Measurements from ENCODE around the gene NTMT2. TPM values are rescaled to one million over a fixed set of nuclear protein-coding genes. Genes with fewer than 3 reads are reported as not detected.

Gene NTMT2
- total RNA-seq, 1 donor from 2014 or later: not detected

- no peak for DNase-seq (ENCODE audit: low spot score)
- H2AFZ ChIP-seq (replicated peaks): no peak overlapping the region
- no peak for TF ChIP-seq CTCF (IDR thresholded peaks at IDR 0.05)
- no peaks in the 10 kb centered on the region for H3F3A ChIP-seq (ENCODE audit: low read depth)
- H3K4me1 ChIP-seq: no peaks in the 10 kb centered on the region
- H3K4me3 ChIP-seq: no peak overlapping the region
- no peak overlapping the region for H3K27ac Mint-ChIP-seq
- no peak overlapping the region for H3K9ac ChIP-seq
- no peaks in the 10 kb centered on the region for H3K9me3 Mint-ChIP-seq
- H3K79me2 ChIP-seq (ENCODE audit: low read depth): no peaks in the 10 kb centered on the region
- no peak overlapping the region for H3K4me2 ChIP-seq
- no peaks in the 10 kb centered on the region for H3K9me3 ChIP-seq (ENCODE audit: low read depth)
- no peaks in the 10 kb centered on the region for H3K4me1 Mint-ChIP-seq
- H3K27ac ChIP-seq: no peak overlapping the region
- peaks cover 3% of the 10 kb centered on the region for H3K27me3 Mint-ChIP-seq (ENCODE audit: insufficient read depth, low read depth)
- no peak overlapping the region for H3K4me3 Mint-ChIP-seq
- H3K36me3 ChIP-seq: no peaks in the 10 kb centered on the region
- H3K36me3 Mint-ChIP-seq: no peaks in the 10 kb centered on the region
- H4K20me1 ChIP-seq (ENCODE audit: low read depth): no peaks in the 10 kb centered on the region
- no peaks in the 10 kb centered on the region for H3K27me3 ChIP-seq
Measured at GRCh38 chr1:170217517-170218256, 71.9 kb downstream of the NTMT2 start.

DNA sequence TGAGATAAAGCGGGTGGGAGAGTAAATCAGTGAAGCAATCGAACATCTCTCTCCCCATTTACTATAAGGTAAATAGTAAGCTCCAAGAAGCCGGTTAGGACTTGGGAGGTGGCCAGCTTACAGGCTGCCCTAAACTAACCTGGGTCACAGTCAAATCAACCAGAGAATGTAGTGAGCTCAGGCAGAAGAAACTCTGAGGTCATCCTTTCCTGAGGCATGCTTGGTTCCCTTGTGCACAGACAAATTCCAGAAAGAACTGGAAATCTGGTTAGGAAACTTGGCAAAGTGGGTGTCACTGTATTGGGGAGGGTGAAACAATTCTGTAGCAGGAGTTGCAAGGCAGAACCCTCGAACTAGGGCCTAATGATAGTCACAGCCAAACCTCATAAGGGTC, 72.5 kb downstream of the NTMT2 start:
- Mint-ChIP-seq H3K4me1 (no peaks in the 10 kb centered on the region), H3K4me3 (no peak overlapping the region), H3K36me3 (no peaks in the 10 kb centered on the region), H3K9me3 (no peaks in the 10 kb centered on the region), H3K27ac (no peak overlapping the region), H3K27me3 (ENCODE audit: insufficient read depth, low read depth) (peaks cover 3% of the 10 kb centered on the region)
- no peaks in the 10 kb centered on the region for H3F3A ChIP-seq (ENCODE audit: low read depth)
- H3K27me3 ChIP-seq: no peaks in the 10 kb centered on the region
- no peaks in the 10 kb centered on the region for H3K36me3 ChIP-seq
- no peaks in the 10 kb centered on the region for H4K20me1 ChIP-seq (ENCODE audit: low read depth)
- H3K79me2 ChIP-seq (ENCODE audit: low read depth): no peaks in the 10 kb centered on the region
- no peak overlapping the region for H3K9ac ChIP-seq
- H3K9me3 ChIP-seq (ENCODE audit: low read depth): no peaks in the 10 kb centered on the region
- no peak for DNase-seq (ENCODE audit: low spot score)
- H3K4me2 ChIP-seq: no peak overlapping the region
- no peak overlapping the region for H3K4me3 ChIP-seq
- H2AFZ ChIP-seq (replicated peaks): no peak overlapping the region
- H3K4me1 ChIP-seq: no peaks in the 10 kb centered on the region
- TF ChIP-seq CTCF (IDR thresholded peaks at IDR 0.05) (no peak), EZH2phosphoT487 (IDR thresholded peaks at IDR 0.05) (no peak), EZH2 (IDR thresholded peaks at IDR 0.05) (no peak)
- H3K27ac ChIP-seq: no peak overlapping the region

Small RNA genes within 50 kb of the gene (microRNA-seq; reads per million reads assigned to microRNA genes)
- gene MIR3119-1 (not detected), gene MIR3119-2 (not detected)

Small RNA genes within 50 kb of the gene (small RNA-seq; reads per million reads assigned to genes)
- not detected for gene MIR3119-2

Other genes starting within 250 kb of the NTMT2 start
- gene KIFAP3, start 71.3 kb upstream of the NTMT2 start, total RNA-seq (ENCODE audit: low replicate concordance): 5.0 and 7.7 TPM in 2 replicates

Measured in neural progenitor cell (in vitro differentiated cells).